ENCODE measurements around the gene BABAM2. TPM values are rescaled to one million over a fixed set of nuclear protein-coding genes. Genes with fewer than 3 reads are reported as not detected.

The BABAM2 gene
- total RNA-seq, 2 donors from 2014 or later: 36.4 to 40.9 TPM

- no peaks in the 10 kb centered on the region for H3K36me3 Mint-ChIP-seq (ENCODE audit: low read depth)
- H3K4me3 ChIP-seq (ENCODE audit: low read length): no peak overlapping the region
- no peaks in the 10 kb centered on the region for H3K4me1 ChIP-seq (ENCODE audit: control insufficient read depth, insufficient read depth, low read length)
- no peaks in the 10 kb centered on the region for H3K9me3 ChIP-seq (ENCODE audit: control insufficient read depth, low read length)
- no peak overlapping the region for H3K27ac Mint-ChIP-seq
- no peaks in the 10 kb centered on the region for H3K27me3 Mint-ChIP-seq (ENCODE audit: insufficient read depth)
- H3K4me3 Mint-ChIP-seq: no peak overlapping the region
- no peak for TF ChIP-seq CTCF (conservative IDR thresholded peaks at IDR 0.05)
- no peaks in the 10 kb centered on the region for H3K36me3 ChIP-seq (ENCODE audit: control insufficient read depth, insufficient read depth, low read length)
- no peaks in the 10 kb centered on the region for H3K27me3 ChIP-seq (ENCODE audit: control insufficient read depth, insufficient read depth, low read length, poor library complexity, severe bottlenecking)
- DNase-seq: no peak
- H3K9ac ChIP-seq (ENCODE audit: extremely low read depth, low read length, poor library complexity, severe bottlenecking): no peak overlapping the region
- H3K27ac ChIP-seq (ENCODE audit: low read depth, low read length): no peak overlapping the region
- H3K9me3 Mint-ChIP-seq: no peaks in the 10 kb centered on the region
- WGBS, 2 experiments (ENCODE audit: insufficient coverage in 1 of 2, insufficient read length in 1 of 2): 86 to 100% methylated on average over 4 to 11 of the region's 11 CpGs
- no peaks in the 10 kb centered on the region for H3K4me1 Mint-ChIP-seq
Observed at GRCh38 chr2:28349546-28350165, 459.1 kb downstream of the BABAM2 start.

GRCh38 chr2:28350196-28350595 is 459.7 kb downstream of the BABAM2 start:
- H3K4me3 Mint-ChIP-seq: no peak overlapping the region
- no peaks in the 10 kb centered on the region for H3K9me3 Mint-ChIP-seq
- no peaks in the 10 kb centered on the region for H3K27me3 Mint-ChIP-seq (ENCODE audit: insufficient read depth)
- no peak for TF ChIP-seq CTCF (conservative IDR thresholded peaks at IDR 0.05)
- no peak overlapping the region for H3K27ac Mint-ChIP-seq
- Histone ChIP-seq H3K9ac (ENCODE audit: extremely low read depth, low read length, poor library complexity, severe bottlenecking) (no peak overlapping the region), H3K9me3 (ENCODE audit: control insufficient read depth, low read length) (no peaks in the 10 kb centered on the region), H3K4me3 (ENCODE audit: low read length) (no peak overlapping the region), H3K27me3 (ENCODE audit: control insufficient read depth, insufficient read depth, low read length, poor library complexity, severe bottlenecking) (no peaks in the 10 kb centered on the region), H3K27ac (ENCODE audit: low read depth, low read length) (no peak overlapping the region), H3K36me3 (ENCODE audit: control insufficient read depth, insufficient read depth, low read length) (no peaks in the 10 kb centered on the region), H3K4me1 (ENCODE audit: control insufficient read depth, insufficient read depth, low read length) (no peaks in the 10 kb centered on the region)
- no peak for DNase-seq
- WGBS, 2 experiments (ENCODE audit: insufficient coverage in 1 of 2, insufficient read length in 1 of 2): 95% methylated on average over 14 to 17 of the region's 17 CpGs
- H3K36me3 Mint-ChIP-seq (ENCODE audit: low read depth): no peaks in the 10 kb centered on the region
- no peaks in the 10 kb centered on the region for H3K4me1 Mint-ChIP-seq

DNA sequence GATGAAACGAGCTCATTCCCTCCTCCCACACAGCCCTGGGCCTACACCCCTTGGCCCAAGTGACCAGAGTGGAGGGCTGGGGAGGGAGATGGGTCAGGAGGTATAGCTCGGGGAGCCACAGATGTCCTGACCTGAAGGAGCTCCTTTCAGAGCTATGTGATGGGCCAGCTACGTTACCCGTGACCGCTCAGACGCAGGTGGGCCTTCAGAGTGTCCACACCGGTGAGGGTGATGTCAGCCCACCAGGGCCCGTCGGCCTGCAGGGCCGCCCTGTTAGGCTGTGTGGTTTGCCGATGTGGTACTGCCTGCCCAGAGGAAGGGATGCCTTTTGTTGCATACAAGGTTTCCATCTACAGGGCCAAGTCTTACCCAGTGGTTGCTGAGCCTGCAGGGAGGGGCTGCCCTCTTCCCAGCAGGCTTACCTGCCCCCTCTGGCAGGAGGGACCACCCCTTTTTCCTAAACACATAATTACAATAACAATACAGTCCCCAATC is 460.3 kb downstream of the BABAM2 start:
- Histone ChIP-seq H3K36me3 (ENCODE audit: control insufficient read depth, insufficient read depth, low read length) (no peaks in the 10 kb centered on the region), H3K9ac (ENCODE audit: extremely low read depth, low read length, poor library complexity, severe bottlenecking) (no peak overlapping the region), H3K27me3 (ENCODE audit: control insufficient read depth, insufficient read depth, low read length, poor library complexity, severe bottlenecking) (no peaks in the 10 kb centered on the region), H3K4me3 (ENCODE audit: low read length) (no peak overlapping the region), H3K9me3 (ENCODE audit: control insufficient read depth, low read length) (no peaks in the 10 kb centered on the region), H3K27ac (ENCODE audit: low read depth, low read length) (no peak overlapping the region), H3K4me1 (ENCODE audit: control insufficient read depth, insufficient read depth, low read length) (no peaks in the 10 kb centered on the region)
- DNase-seq: no peak
- H3K27ac Mint-ChIP-seq: no peak overlapping the region
- no peaks in the 10 kb centered on the region for H3K4me1 Mint-ChIP-seq
- TF ChIP-seq CTCF (conservative IDR thresholded peaks at IDR 0.05): no peak
- H3K9me3 Mint-ChIP-seq: no peaks in the 10 kb centered on the region
- 92 to 100% methylated on average over 6 to 11 of the region's 11 CpGs for WGBS, 2 experiments (ENCODE audit: insufficient coverage in 1 of 2, insufficient read length in 1 of 2)
- no peak overlapping the region for H3K4me3 Mint-ChIP-seq
- no peaks in the 10 kb centered on the region for H3K27me3 Mint-ChIP-seq (ENCODE audit: insufficient read depth)
- no peaks in the 10 kb centered on the region for H3K36me3 Mint-ChIP-seq (ENCODE audit: low read depth)

Measured in endodermal cell (in vitro differentiated cells).